Central memory CD4-positive, alpha-beta T cell (primary cell): ENCODE measurements around the gene SLC22A15.

Experiments used
- DNase-seq: peaks from one replicate; pipeline ENCODE4 v3.0.0; 2022

Gene SLC22A15

DNA sequence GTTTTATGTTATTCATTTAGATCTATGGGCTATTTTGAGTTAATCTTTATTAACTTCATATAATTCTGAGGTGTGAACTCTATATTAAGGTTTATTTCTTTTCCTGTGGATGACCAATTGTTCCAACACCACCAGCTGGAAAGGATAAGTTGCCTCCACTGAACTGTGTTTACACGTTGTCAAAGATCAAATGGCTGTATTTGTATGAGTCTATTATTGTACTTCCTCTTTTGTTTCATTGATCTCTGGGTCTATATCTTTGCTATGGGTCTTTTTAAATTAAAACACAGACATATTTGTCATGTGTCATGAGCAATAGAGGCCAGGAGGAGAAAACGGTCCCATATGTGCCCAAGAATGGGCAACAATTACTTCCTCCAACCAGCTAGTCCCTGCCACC is 129.7 kb downstream of the SLC22A15 start:
- DNase-seq: no peak

DNA sequence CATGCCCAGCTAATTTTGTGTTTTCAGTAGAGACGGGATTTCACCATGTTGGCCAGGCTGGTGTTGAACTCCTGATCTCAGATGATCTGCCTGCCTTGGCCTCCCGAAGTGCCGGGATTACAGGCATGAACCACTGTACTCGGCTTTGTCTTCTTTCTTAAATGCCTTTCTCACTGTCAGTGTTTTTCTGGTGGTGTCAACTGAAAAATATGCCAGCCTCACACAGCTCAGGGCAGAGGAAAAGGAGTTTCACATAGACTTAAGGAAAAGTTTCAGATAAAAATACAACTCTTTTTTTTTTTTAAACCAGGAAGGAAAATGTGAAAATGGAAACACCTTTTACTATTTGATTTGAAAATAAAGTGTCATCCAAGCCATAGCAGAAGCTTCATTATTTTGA is 130.3 kb downstream of the SLC22A15 start:
- no peak for DNase-seq

DNA sequence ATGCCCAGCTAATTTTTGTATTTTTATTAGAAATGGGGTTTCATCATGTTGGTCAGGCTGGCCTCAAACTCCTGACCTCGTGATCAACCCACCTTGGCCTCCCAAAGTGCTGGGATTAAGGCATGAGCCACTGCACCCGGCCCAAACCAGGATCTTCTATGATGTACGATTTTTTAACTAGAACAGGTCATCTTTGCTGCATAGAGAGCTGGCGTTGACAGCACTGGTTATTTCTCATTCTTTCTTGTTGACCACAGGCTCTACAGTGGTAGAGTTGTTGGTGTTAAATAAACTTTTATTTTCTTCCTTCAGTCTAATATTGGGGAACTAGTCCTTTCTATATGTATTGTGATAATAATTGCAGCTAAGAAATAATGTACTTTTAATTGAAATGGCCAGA is 131.1 kb downstream of the SLC22A15 start:
- DNase-seq: no peak

DNA sequence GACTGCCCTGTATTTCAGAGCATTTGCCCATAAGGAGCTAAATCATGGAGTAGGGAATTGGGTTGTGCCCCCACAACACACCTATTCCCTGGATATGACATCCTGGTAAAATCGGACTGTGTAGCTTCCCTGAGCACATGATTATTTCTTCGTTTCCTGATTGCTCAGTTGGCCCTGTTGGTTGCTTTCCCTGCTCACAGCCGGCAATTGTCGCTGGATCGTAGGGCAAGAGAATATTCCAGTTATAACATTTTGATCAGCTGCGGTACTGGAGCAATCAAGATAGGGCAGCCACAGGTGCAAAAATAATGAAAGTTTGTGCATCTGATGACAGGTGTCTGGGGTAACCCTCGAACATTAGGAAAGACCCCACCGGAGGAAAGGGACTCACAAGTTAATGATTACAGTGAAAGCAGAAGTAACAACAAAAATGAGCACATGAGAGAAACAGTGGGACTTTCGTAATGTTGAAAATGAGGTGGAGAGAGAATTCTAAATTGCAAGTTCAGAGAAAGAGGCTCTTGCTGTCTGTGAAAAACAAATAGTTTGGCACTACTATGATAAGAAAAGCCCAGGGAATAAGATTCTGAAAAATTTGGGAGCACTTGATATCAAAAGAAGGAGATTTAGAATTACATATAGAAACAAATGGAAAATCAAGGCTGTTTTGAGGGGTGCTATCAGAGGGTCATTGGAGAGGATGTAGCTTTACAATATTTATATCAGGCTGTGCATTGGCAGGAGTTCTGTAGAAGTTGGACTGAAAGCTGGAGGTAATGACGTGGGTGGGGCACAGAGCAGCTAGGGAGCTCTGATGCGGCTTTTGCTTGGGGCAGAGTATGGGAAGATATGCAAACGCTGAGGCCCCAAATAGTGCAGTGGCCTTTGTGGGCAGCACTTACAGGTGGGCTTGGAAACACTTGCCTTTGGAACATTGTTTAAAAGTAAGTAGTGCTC is 134.5 kb downstream of the SLC22A15 start, which contains the start of gene MAB21L3:
TSS of gene MAB21L3 (plus strand) at position 833 of the 957 bp plus-strand sequence. CDS start 1,217 bp downstream, outside the sequence.
- no peak for DNase-seq

DNA sequence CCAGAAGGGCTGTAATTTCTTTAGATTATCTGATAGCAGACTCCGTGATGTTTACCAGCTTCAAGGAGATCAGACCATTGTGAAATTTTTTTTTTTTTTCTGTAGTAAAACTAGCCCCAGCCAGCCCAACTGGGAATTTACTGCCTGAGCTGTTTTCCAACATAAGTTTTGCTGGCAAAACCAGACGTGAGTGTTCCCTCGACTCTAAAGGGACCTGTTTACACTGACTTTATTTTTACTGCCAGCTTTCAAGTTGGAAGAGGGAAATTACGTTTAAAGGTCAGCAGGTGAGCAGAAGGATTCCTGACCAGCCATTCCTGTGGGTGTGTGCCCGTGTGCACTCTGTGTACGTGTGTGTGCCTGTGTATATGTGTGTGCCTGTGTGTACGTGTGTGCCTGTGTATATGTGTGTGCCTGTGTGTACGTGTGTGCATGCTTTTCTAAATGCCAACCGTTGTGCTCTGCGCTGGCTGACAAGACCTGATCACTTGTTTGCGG is 135.3 kb downstream of the SLC22A15 start:
- DNase-seq: no peak

DNA sequence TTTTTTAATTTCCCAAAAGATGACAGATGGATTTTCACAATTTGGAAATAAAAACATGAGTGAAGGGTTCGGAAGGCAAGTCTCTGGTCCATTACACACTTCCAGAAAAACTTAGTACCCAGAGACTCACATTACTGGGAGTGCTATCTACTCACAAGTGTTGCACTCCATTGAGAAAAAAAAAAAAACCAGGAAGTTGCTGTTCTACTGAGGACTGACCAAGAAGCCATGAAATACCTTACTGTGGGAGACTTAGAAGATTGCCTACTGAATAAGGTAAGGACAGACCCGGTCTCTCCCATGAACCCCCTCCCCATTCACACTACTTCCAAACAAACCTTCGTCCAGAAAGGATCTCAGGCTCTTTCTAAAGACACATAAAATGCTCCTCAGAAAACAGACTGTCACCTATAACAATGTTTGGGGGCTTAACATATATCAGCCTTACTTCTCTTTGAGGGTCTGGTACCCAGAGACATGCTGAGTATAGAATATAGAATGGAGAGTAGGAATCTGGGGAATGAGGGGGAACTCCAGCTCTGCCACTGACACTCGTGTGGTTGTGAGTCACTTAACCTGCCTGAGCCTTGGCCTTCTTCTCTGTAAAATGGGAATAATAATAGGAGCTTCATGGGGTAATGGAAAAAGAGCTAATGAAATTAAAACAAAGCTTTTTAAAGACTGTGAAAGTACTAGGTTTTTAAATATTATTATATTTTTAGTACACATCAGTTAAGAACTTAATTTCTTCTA is 136.3 kb downstream of the SLC22A15 start:
- DNase-seq: no peak

DNA sequence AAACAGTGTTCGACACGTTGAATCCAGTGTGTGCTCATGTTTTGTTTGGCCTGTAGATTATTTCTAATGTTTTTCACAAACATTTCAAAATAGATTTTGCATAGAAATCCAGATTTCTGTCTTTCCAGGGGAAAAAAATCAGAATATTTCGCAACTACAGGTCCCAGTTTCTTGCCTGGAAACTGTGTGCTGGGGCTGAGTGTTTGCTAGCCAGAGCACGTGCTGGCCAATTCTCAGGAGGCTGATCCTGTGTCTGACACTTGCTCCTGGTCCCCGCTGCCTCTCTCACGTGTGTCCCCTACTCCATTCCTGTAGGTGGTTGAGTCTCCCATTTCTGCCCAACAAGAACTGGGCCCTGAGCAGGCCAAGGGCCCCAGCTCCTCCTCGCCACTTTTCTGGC is 137.3 kb downstream of the SLC22A15 start:
- no peak for DNase-seq

DNA sequence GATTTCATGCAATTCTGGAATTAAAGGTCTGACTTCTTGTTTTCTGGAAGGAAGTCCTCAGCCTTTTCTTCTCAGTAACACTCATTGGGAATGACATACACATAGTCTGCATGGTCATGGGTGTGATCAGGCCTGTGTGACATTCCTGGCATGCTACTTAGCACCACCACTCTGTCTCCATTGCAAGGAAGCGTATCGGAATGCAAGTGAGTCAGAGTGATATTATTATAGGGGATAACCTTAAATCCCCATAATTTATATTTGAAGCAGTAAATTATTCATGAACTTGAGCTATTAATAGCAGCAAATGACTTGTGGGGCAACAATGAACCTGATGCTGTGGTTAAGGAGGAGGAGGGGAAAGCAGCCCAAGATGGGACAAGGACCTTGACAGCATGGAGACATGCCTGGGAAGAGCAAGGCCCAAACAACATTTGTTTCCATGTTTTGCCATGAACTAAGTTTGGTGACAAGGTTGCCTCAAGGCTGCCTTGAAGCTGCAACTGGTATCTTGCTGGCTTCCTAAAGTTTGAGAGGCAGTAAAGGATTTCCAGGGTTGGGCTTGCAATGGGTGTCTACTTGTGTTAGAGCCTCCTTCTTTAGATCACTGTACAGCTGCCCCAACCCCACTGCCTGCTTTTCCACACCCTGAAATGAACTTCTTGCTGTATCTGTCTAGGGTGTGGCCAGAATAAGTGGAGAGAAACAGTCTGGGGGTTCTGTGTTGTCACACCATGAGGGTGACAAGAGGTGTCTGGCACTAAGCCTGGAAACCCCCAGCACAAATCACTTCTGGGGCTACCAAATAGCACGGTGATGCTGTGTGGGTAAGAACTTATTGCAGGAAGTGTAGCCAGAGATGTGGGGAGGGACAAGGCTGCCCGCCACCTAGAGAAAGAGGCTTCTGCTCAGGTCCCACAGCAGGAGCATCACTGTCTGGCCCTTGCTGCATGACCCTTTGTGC is 139.4 kb downstream of the SLC22A15 start:
- DNase-seq: no peak

DNA sequence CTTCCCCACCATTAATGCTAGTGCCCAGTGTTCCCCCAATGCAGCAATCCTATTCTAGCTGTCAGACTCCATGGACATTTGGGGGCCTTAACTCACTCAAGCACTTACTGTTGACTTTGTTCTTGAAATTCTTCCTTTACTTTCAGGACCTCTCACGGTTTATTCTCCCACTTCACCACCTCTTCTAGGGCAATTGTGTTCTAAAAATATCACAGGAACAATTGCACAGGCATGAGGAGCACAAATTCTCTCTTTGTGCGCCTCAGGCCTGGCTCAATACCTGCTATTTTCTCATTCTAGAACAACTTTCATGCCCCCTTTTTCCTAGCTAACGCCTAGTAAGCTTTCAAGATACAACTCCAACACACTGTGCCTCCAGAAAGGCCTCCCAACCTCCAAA is 142.2 kb downstream of the SLC22A15 start:
- no peak for DNase-seq
